H1 (cell line): Measurements from ENCODE around the gene NOS2. TPM values are rescaled to one million over a fixed set of nuclear protein-coding genes. Genes with fewer than 3 reads are reported as not detected.

Experiments
- CTCF ChIA-PET: fragments of 300-600 bp; sonication (Branson Sonifier 250); formaldehyde crosslinking; loops from one replicate; lab custom pipeline; 2021; ENCODE audit not compliant: partially characterized antibody; lab: Charles Lee
- POLR2A ChIA-PET: fragments of 300-600 bp; sonication (Branson Sonifier 250); formaldehyde crosslinking; loops from one replicate; lab custom pipeline; 2021; ENCODE audit warnings: inconsistent platforms; ENCODE audit not compliant: partially characterized antibody; lab: Charles Lee
- DNase-seq, 2 experiments: peaks; one replicate each; pipeline versions ENCODE4 v3.0.0 to v3.0.0-alpha.2; 2010 to 2022; ENCODE audit warnings: low spot score in 2 of 2, low read depth in 1 of 2, mixed read lengths in 1 of 2
- FAIRE-seq: peaks from 2 replicates; lab custom pipeline; 2011; peaks lifted over from hg19 to GRCh38; lab: Jason Lieb, UNC
- H2AFZ ChIP-seq: 2 replicates; pipeline ENCODE4 v1.8.1; 2012; ENCODE audit warnings: low read length, inconsistent platforms
- H2AK5ac ChIP-seq: 2 replicates; pipeline ENCODE4 v1.6.1; 2013; ENCODE audit warnings: low read depth, low read length
- H2BK120ac ChIP-seq: replicated peaks from 2 replicates; pipeline ENCODE3; 2013; ENCODE audit warnings: low read depth, low read length, inconsistent platforms
- H2BK12ac ChIP-seq: 2 replicates; pipeline ENCODE4 v1.6.1; 2013; ENCODE audit warnings: low read depth, low read length
- H2BK15ac ChIP-seq: 2 replicates; pipeline ENCODE4 v1.6.1; 2013; ENCODE audit warnings: low read length
- H2BK20ac ChIP-seq: 2 replicates; pipeline ENCODE4 v1.6.1; 2013; ENCODE audit warnings: low read length
- H2BK5ac ChIP-seq: 2 replicates; pipeline ENCODE4 v1.6.1; 2013; ENCODE audit warnings: low read depth, low read length
- H3K14ac ChIP-seq: 2 replicates; pipeline ENCODE4 v1.6.1; 2013; ENCODE audit warnings: inconsistent platforms; ENCODE audit not compliant: insufficient read length
- H3K18ac ChIP-seq: 2 replicates; pipeline ENCODE4 v1.6.1; 2013; ENCODE audit warnings: low read length; ENCODE audit errors: extremely low read depth
- H3K23ac ChIP-seq: 2 replicates; pipeline ENCODE4 v1.6.1; 2013; ENCODE audit warnings: inconsistent platforms; ENCODE audit not compliant: insufficient read length
- H3K23me2 ChIP-seq: 2 replicates; pipeline ENCODE4 v1.6.1; 2013; ENCODE audit warnings: low read depth, low read length
- H3K27ac ChIP-seq: 2 replicates; pipeline ENCODE4 v1.6.1; 2011; ENCODE audit warnings: low read depth, low read length, inconsistent platforms
- H3K27me3 ChIP-seq, 4 experiments: replicated peaks in 1 of 4; 1 replicate in 1 of 4; 2 replicates in 3 of 4; pipeline versions ENCODE4 v1.6.1 to v1.8.1; 2011 to 2013; ENCODE audit warnings: low read length in 3 of 4, mild to moderate bottlenecking in 3 of 4, inconsistent platforms in 2 of 4, mixed read lengths in 2 of 4, moderate library complexity in 1 of 4; ENCODE audit not compliant: control insufficient read depth in 3 of 4, insufficient read depth in 3 of 4; ENCODE audit errors: extremely low read depth in 1 of 4
- H3K36me3 ChIP-seq, 4 experiments: 2 replicates each; pipeline versions ENCODE4 v1.6.1 to v1.8.1; 2011 to 2013; ENCODE audit warnings: mild to moderate bottlenecking in 4 of 4, low read length in 3 of 4, moderate library complexity in 2 of 4, control low read depth in 1 of 4, inconsistent platforms in 1 of 4; ENCODE audit not compliant: insufficient read depth in 4 of 4, control insufficient read depth in 2 of 4
- H3K4ac ChIP-seq: replicated peaks from 2 replicates; pipeline ENCODE3; 2013; ENCODE audit warnings: low read length, low read depth, mixed read lengths, inconsistent platforms; ENCODE audit not compliant: insufficient read length
- H3K4me1 ChIP-seq, 4 experiments: replicated peaks in 1 of 4; 1 replicate in 1 of 4; 2 replicates in 3 of 4; pipeline versions ENCODE4 v1.6.1 to v1.8.1; 2011 to 2013; ENCODE audit warnings: low read length in 3 of 4, inconsistent platforms in 2 of 4, mixed read lengths in 1 of 4; ENCODE audit not compliant: insufficient read depth in 4 of 4, control insufficient read depth in 3 of 4
- H3K4me2 ChIP-seq, 2 experiments: 2 replicates each; pipeline versions ENCODE4 v1.6.1 to v1.8.1; 2011 to 2013; ENCODE audit warnings: low read depth in 2 of 2, low read length in 2 of 2, control low read depth in 1 of 2, inconsistent platforms in 1 of 2, mild to moderate bottlenecking in 1 of 2; ENCODE audit not compliant: insufficient read depth in 1 of 2
- H3K4me3 ChIP-seq, 4 experiments: fragments of 200-600, 300-600 bp in 1 of 4; sonication (generic), shearing (Covaris generic), sonication (Bioruptor Twin) in 1 of 4; 2 replicates each; pipeline versions ENCODE4 v1.5.1 to v1.8.1; 2011 to 2016; ENCODE audit warnings: low read length in 4 of 4, low read depth in 3 of 4, control low read depth in 2 of 4, inconsistent platforms in 2 of 4, mild to moderate bottlenecking in 2 of 4, mixed read lengths in 1 of 4, moderate library complexity in 1 of 4; ENCODE audit not compliant: insufficient read depth in 2 of 4; ENCODE audit errors: extremely low read depth in 1 of 4
- H3K56ac ChIP-seq: replicated peaks from 2 replicates; pipeline ENCODE3; 2013; ENCODE audit warnings: low read depth, mild to moderate bottlenecking, mixed read lengths, low read length, inconsistent platforms; ENCODE audit not compliant: insufficient read length
- H3K79me1 ChIP-seq: 2 replicates; pipeline ENCODE4 v1.6.1; 2013; ENCODE audit warnings: low read depth, low read length, control low read depth
- H3K79me2 ChIP-seq, 2 experiments: 2 replicates each; pipeline versions ENCODE4 v1.6.1 to v1.8.1; 2012 to 2013; ENCODE audit warnings: low read length in 2 of 2, mild to moderate bottlenecking in 2 of 2, inconsistent platforms in 1 of 2; ENCODE audit not compliant: insufficient read depth in 2 of 2, control insufficient read depth in 1 of 2
- H3K9ac ChIP-seq, 4 experiments: replicated peaks in 1 of 4; 1 replicate in 1 of 4; 2 replicates in 3 of 4; pipeline versions ENCODE4 v1.6.1 to v1.8.1; 2011 to 2013; ENCODE audit warnings: low read depth in 3 of 4, low read length in 3 of 4, control low read depth in 2 of 4, mild to moderate bottlenecking in 2 of 4, moderate library complexity in 2 of 4, inconsistent platforms in 1 of 4; ENCODE audit errors: extremely low read depth in 1 of 4
- H3K9me3 ChIP-seq, 2 experiments: 2 replicates each; pipeline versions ENCODE4 v1.6.1 to v1.8.1; 2012 to 2013; ENCODE audit warnings: mild to moderate bottlenecking in 2 of 2, moderate library complexity in 2 of 2, control low read depth in 1 of 2, inconsistent platforms in 1 of 2, low read depth in 1 of 2, low read length in 1 of 2, mixed read lengths in 1 of 2; ENCODE audit not compliant: insufficient read depth in 2 of 2
- H4K20me1 ChIP-seq, 2 experiments: replicated peaks in 1 of 2; 2 replicates each; pipeline versions ENCODE3 to v1.8.1; 2011 to 2013; ENCODE audit warnings: inconsistent platforms in 2 of 2, low read length in 2 of 2, mild to moderate bottlenecking in 1 of 2; ENCODE audit not compliant: insufficient read depth in 2 of 2, control insufficient read depth in 1 of 2
- H4K5ac ChIP-seq: 2 replicates; pipeline ENCODE4 v1.6.1; 2013; ENCODE audit warnings: low read length, low read depth, mixed read lengths, inconsistent platforms; ENCODE audit not compliant: insufficient read length
- H4K8ac ChIP-seq: 2 replicates; pipeline ENCODE4 v1.8.0; 2013; ENCODE audit warnings: mild to moderate bottlenecking, moderate library complexity, low read length, inconsistent platforms; ENCODE audit not compliant: insufficient read depth; ENCODE audit errors: extremely low read depth
- H4K91ac ChIP-seq: replicated peaks from 2 replicates; pipeline ENCODE3; 2013; ENCODE audit warnings: low read length, mixed read lengths, inconsistent platforms; ENCODE audit not compliant: insufficient read length
- ATF2 ChIP-seq: IDR thresholded peaks from 2 replicates; pipeline ENCODE4 v1.6.1; 2012; ENCODE audit warnings: low read length, inconsistent platforms
- BCL11A ChIP-seq, 2 experiments: IDR thresholded peaks; one replicate each; pipeline ENCODE4 v1.6.1; 2011; ENCODE audit warnings: low read depth in 2 of 2, low read length in 2 of 2, mild to moderate bottlenecking in 2 of 2
- FOSL1 ChIP-seq: IDR thresholded peaks from 2 replicates; pipeline ENCODE4 v1.6.1; 2011; ENCODE audit warnings: mild to moderate bottlenecking, low read depth, low read length, moderate library complexity; ENCODE audit not compliant: insufficient read depth
- GABPA ChIP-seq: IDR thresholded peaks from 2 replicates; pipeline ENCODE4 v1.6.1; 2011; ENCODE audit warnings: mild to moderate bottlenecking, low read length, moderate library complexity, borderline replicate concordance; ENCODE audit not compliant: insufficient read depth
- SIN3A ChIP-seq, 2 experiments: IDR thresholded peaks in 1 of 2; conservative IDR thresholded peaks in 1 of 2; 2 replicates each; pipeline ENCODE4 v1.6.1; 2011 to 2012; ENCODE audit warnings: low read length in 2 of 2, improper control_type of control experiment in 1 of 2, low read depth in 1 of 2, mild to moderate bottlenecking in 1 of 2
- SUZ12 ChIP-seq: fragments of 200-600 bp; sonication (generic); IDR thresholded peaks from 2 replicates; pipeline ENCODE4 v1.6.1; 2012; ENCODE audit warnings: mild to moderate bottlenecking, inconsistent platforms, low read length, moderate library complexity, mixed read lengths
- TAF1 ChIP-seq: IDR thresholded peaks from 2 replicates; pipeline ENCODE4 v1.6.1; 2011; ENCODE audit warnings: mild to moderate bottlenecking, low read depth, low read length
- TCF12 ChIP-seq: IDR thresholded peaks from 2 replicates; pipeline ENCODE4 v1.6.1; 2011; ENCODE audit warnings: low read depth, mild to moderate bottlenecking, low read length
- USF2 ChIP-seq: IDR thresholded peaks from 2 replicates; pipeline ENCODE4 v1.6.1; 2011; ENCODE audit warnings: low read length, improper control_type of control experiment
- WGBS, 2 experiments: shearing (Covaris generic) in 1 of 2; methylation state at CpG; one replicate each; pipeline versions ENCODE4 v1.1.6 to v1.1.7; 2013 to 2015; ENCODE audit warnings: low lambda C conversion rate in 2 of 2, mixed read lengths in 2 of 2, inconsistent platforms in 1 of 2, low coverage in 1 of 2, missing lambda C conversion rate in 1 of 2; ENCODE audit not compliant: insufficient replicate concordance in 2 of 2, insufficient coverage in 1 of 2, insufficient read length in 1 of 2; ENCODE audit errors: extremely low coverage in 1 of 2, missing lambda C conversion rate in 1 of 2; 5-methylcytosine and 5-hydroxymethylcytosine counted together
- long read RNA-seq, 2 experiments: library from RNA in 1 of 2; library from capped mRNA in 1 of 2; stranded (forward); transcript quantifications; one replicate each; pipeline ENCODE4 v2.0.0, GENCODE V29; 2021; ENCODE audit warnings: inconsistent platforms in 1 of 2
- polyA minus RNA-seq, 3 experiments: library from RNA; depleted of rRNA, polyadenylated mRNA; stranded (reverse); fragments of >200 nt; gene quantifications; 1 replicate in 2 of 3; 2 replicates in 1 of 3; pipeline ENCODE4 v1.2.3, GENCODE V29; 2011
- polyA plus RNA-seq, 7 experiments: library from polyadenylated mRNA; depleted of rRNA in 3 of 7; stranded (reverse) in 5 of 7; unstranded in 2 of 7; fragments of >200 nt in 5 of 7; fragments of 200-250 nt in 2 of 7; gene quantifications; 1 replicate in 5 of 7; 2 replicates in 1 of 7; 4 replicates in 1 of 7; pipeline versions ENCODE4 v1.2.1 to v1.2.3, GENCODE V29; 2011 to 2013; ENCODE audit warnings: missing spikeins in 2 of 7, mixed read lengths in 2 of 7
- total RNA-seq: library from RNA; stranded (reverse); fragmentation: NEBNext Ultra II Directional; extraction: Animal tissue kit (Norgen Biotek cat#: 25700); gene quantifications from 2 replicates; pipeline ENCODE4 v1.2.1, GENCODE V29; 2021

NOS2 gene
- total RNA-seq (1.8 and 1.9 TPM in 2 replicates), polyA plus RNA-seq (2011; rRNA removed) (1.0 and 1.6 TPM in 2 replicates), polyA minus RNA-seq (2011; rRNA and poly(A)+ RNA removed) (1.1 TPM in 2 replicates)
- polyA plus RNA-seq (2011; cell fraction: cytosol; rRNA removed), result 0.83 TPM
- 1.8 TPM for polyA plus RNA-seq (2011; cell fraction: nucleus; rRNA removed)
- 0.77 to 1.4 TPM (median 1.2 TPM) in 4 replicates for polyA plus RNA-seq (2012, experiment 1 of 2)
- 0.79 TPM for polyA plus RNA-seq (2012, experiment 2 of 2)
- polyA plus RNA-seq (2013, experiment 1 of 2), result 0.89 TPM
- polyA plus RNA-seq (2013, experiment 2 of 2), result 0.81 TPM
- 0.37 TPM for polyA minus RNA-seq (2011; cell fraction: cytosol; rRNA and poly(A)+ RNA removed)
- polyA minus RNA-seq (2011; cell fraction: nucleus; rRNA and poly(A)+ RNA removed), result 1.00 TPM
- long read RNA-seq, experiment 1, result 0 reads
- long read RNA-seq, experiment 2, result 0 reads

- ChIA-PET POLR2A (no interaction called here), CTCF (interaction anchor here (0.8 to 9.8 kb wide), 9 partner anchors 11 to 448 kb away, joined by 3 to 109 read pairs (median 4); no protein-coding TSS in a partner anchor)
- no peak for FAIRE-seq
- TF ChIP-seq TAF1 (no peak), BCL11A (IDR thresholded peaks at IDR 0.05; ENCODE audit: low read depth in 2 of 2, low read length in 2 of 2) (no peak), GABPA (no peak), ATF2 (no peak), USF2 (no peak), SIN3A (conservative IDR thresholded peaks at IDR 0.05 in 1 of 2, IDR thresholded peaks at IDR 0.05 in 1 of 2; ENCODE audit: low read depth in 1 of 2, low read length in 2 of 2) (no peak), TCF12 (no peak), SUZ12 (no peak), FOSL1 (no peak)
Measured at GRCh38 chr17:27800522-27800921, at the start of gene NOS2. TSS of gene NOS2 (minus strand) at chr17:27800529. CDS start at chr17:27798809, 1,720 bp downstream.

More at GRCh38 chr17:27800522-27800921, at the start of gene NOS2:
- H3K23ac ChIP-seq, result no peak within 1 kb of the TSS
- DNase-seq, result no peak
- no peak within 1 kb of the TSS for H3K56ac ChIP-seq
- no peak within 1 kb of the TSS for H2BK12ac ChIP-seq
- no peak within 1 kb of the TSS for H2AK5ac ChIP-seq
- H4K8ac ChIP-seq, result no peak within 1 kb of the TSS
- H3K9me3 ChIP-seq, result no peaks in the 10 kb centered on the region
- no peak within 1 kb of the TSS for H3K27ac ChIP-seq
- H4K20me1 ChIP-seq, result no peaks in the 10 kb centered on the region
- no peaks in the 10 kb centered on the region for H3K79me1 ChIP-seq
- 82% methylated on average over 1 of the region's 1 CpG; no CpG with 5 or more reads in 1 of the 2 experiments for WGBS, 2 experiments
- peaks cover 0 to 5% (median 3%) of the 10 kb centered on the region in 4 experiments; a peak in 6 of 7 replicates for H3K4me1 ChIP-seq
- 0 out of 2 replicates have a peak within 1 kb of the TSS, but pooled peaks have one; percentile 5 for H2BK15ac ChIP-seq
- H3K14ac ChIP-seq, result no peak within 1 kb of the TSS
- H3K18ac ChIP-seq, result no peak within 1 kb of the TSS
- no peak within 1 kb of the TSS for H3K4me2 ChIP-seq
- no peak within 1 kb of the TSS for H3K4me3 ChIP-seq
- no peaks in the 10 kb centered on the region for H3K23me2 ChIP-seq
- H2BK120ac ChIP-seq, result no peak within 1 kb of the TSS
- no peaks in the 10 kb centered on the region for H3K36me3 ChIP-seq
- no peak within 1 kb of the TSS for H2AFZ ChIP-seq
- H2BK5ac ChIP-seq, result no peak within 1 kb of the TSS
- H2BK20ac ChIP-seq, result no peak within 1 kb of the TSS
- H4K5ac ChIP-seq, result no peak within 1 kb of the TSS
- H3K79me2 ChIP-seq, result no peaks in the 10 kb centered on the region
- H4K91ac ChIP-seq, result no peak within 1 kb of the TSS
- 0 out of 7 replicates have a peak, but pooled peaks cover 0 to 2% (median 0%) of the 10 kb centered on the region in 4 experiments for H3K27me3 ChIP-seq
- H3K9ac ChIP-seq, result no peak within 1 kb of the TSS
- no peak within 1 kb of the TSS for H3K4ac ChIP-seq
